ENCODE data around the gene NUDT3. TPM values are rescaled to one million over a fixed set of nuclear protein-coding genes. Genes with fewer than 3 reads are reported as not detected.
A peak's percentile ranks its signal among the peaks of the same experiment; 100 is the strongest.

NUDT3 gene
- total RNA-seq, 1 donor from 2014 or later, result 16.7 TPM

- no peaks in the 10 kb centered on the region for H3K36me3 Mint-ChIP-seq (ENCODE audit: low read depth, unreplicated experiment)
- no peaks in the 10 kb centered on the region for H3K27me3 Mint-ChIP-seq (ENCODE audit: low read depth, unreplicated experiment)
- Histone ChIP-seq H3K4me1 (ENCODE audit: insufficient read depth, low read length) (peaks cover 27% of the 10 kb centered on the region), H3K9me3 (ENCODE audit: insufficient read depth, low read depth, low read length) (no peaks in the 10 kb centered on the region), H2AFZ (ENCODE audit: low read depth, low read length) (peak within 1 kb of the TSS; percentile 95), H4K20me1 (ENCODE audit: insufficient read depth, low read length) (peaks cover 2% of the 10 kb centered on the region), H3K36me3 (ENCODE audit: insufficient read depth, low read length) (no peaks in the 10 kb centered on the region), H3K27ac (ENCODE audit: low read depth, low read length) (peak within 1 kb of the TSS; percentile 80), H3K9ac (ENCODE audit: low read length) (peak within 1 kb of the TSS; percentile 88), H3K4me3 (ENCODE audit: insufficient read depth, low read depth, low read length) (peak within 1 kb of the TSS; percentile 83), H3K79me2 (ENCODE audit: insufficient read depth, low read length) (peaks cover 18% of the 10 kb centered on the region), H3K27me3 (ENCODE audit: insufficient read depth, low read length) (no peaks in the 10 kb centered on the region), H3K4me2 (ENCODE audit: low read length) (peak within 1 kb of the TSS; percentile 97)
- FAIRE-seq (no peak), DNase-seq (ENCODE audit: low read depth) (peak; percentile 84)
- H3K9me3 Mint-ChIP-seq (ENCODE audit: unreplicated experiment), result peaks cover 1% of the 10 kb centered on the region
- H3K4me3 Mint-ChIP-seq (ENCODE audit: unreplicated experiment), result peak within 1 kb of the TSS; percentile 96
- peak within 1 kb of the TSS; percentile 77 for H3K27ac Mint-ChIP-seq (ENCODE audit: unreplicated experiment)
- H3K4me1 Mint-ChIP-seq (ENCODE audit: low read depth, unreplicated experiment), result peaks cover 11% of the 10 kb centered on the region
- TF ChIP-seq CTCF (IDR thresholded peaks at IDR 0.05; ENCODE audit: insufficient read depth, low read depth, low read length) (peak; percentile 30), EZH2 (IDR thresholded peaks at IDR 0.05; ENCODE audit: insufficient read depth, low read length) (no peak)
Measured at GRCh38 chr6:34248727-34249468, 143.6 kb downstream of the NUDT3 start, which contains the start of gene SMIM29. Gene SMIM29 (minus strand): TSS chr6:34249006. CDS start chr6:34247791, 1,215 bp downstream.

- H3K4me3 ChIP-seq (ENCODE audit: insufficient read depth, low read depth, low read length), result peak overlapping the region; percentile 83
- TF ChIP-seq CTCF (IDR thresholded peaks at IDR 0.05; ENCODE audit: insufficient read depth, low read depth, low read length) (no peak), EZH2 (IDR thresholded peaks at IDR 0.05; ENCODE audit: insufficient read depth, low read length) (no peak)
- Mint-ChIP-seq H3K4me3 (ENCODE audit: unreplicated experiment) (peak overlapping the region; percentile 96), H3K27me3 (ENCODE audit: low read depth, unreplicated experiment) (no peaks in the 10 kb centered on the region), H3K4me1 (ENCODE audit: low read depth, unreplicated experiment) (peaks cover 17% of the 10 kb centered on the region), H3K27ac (ENCODE audit: unreplicated experiment) (peak overlapping the region; percentile 66), H3K9me3 (ENCODE audit: unreplicated experiment) (peaks cover 1% of the 10 kb centered on the region), H3K36me3 (ENCODE audit: low read depth, unreplicated experiment) (no peaks in the 10 kb centered on the region)
- DNase-seq (ENCODE audit: low read depth), result no peak
- peaks cover 2% of the 10 kb centered on the region for H4K20me1 ChIP-seq (ENCODE audit: insufficient read depth, low read length)
- FAIRE-seq, result no peak
- H2AFZ ChIP-seq (ENCODE audit: low read depth, low read length), result peak overlapping the region; percentile 63
- H3K27me3 ChIP-seq (ENCODE audit: insufficient read depth, low read length), result no peaks in the 10 kb centered on the region
- H3K9ac ChIP-seq (ENCODE audit: low read length), result peak overlapping the region; percentile 88
- H3K4me1 ChIP-seq (ENCODE audit: insufficient read depth, low read length), result peaks cover 33% of the 10 kb centered on the region
- peak overlapping the region; percentile 69 for H3K27ac ChIP-seq (ENCODE audit: low read depth, low read length)
- H3K9me3 ChIP-seq (ENCODE audit: insufficient read depth, low read depth, low read length), result no peaks in the 10 kb centered on the region
- H3K79me2 ChIP-seq (ENCODE audit: insufficient read depth, low read length), result peaks cover 18% of the 10 kb centered on the region
- peak overlapping the region; percentile 97 for H3K4me2 ChIP-seq (ENCODE audit: low read length)
- H3K36me3 ChIP-seq (ENCODE audit: insufficient read depth, low read length), result peaks cover 4% of the 10 kb centered on the region
Measured at GRCh38 chr6:34248198-34248726, 144.2 kb downstream of the NUDT3 start.

Measured in astrocyte (in vitro differentiated cells and primary cell).